IMR-90 (cell line): Measurements from ENCODE around the gene PAFAH1B2. TPM values are rescaled to one million over a fixed set of nuclear protein-coding genes. Genes with fewer than 3 reads are reported as not detected.

ENCODE experiments used
- ATAC-seq: fragments of 200-7000 bp; cut with Tn5 transposase; 2 replicates; pipeline ENCODE4 v1.9.1; 2020; ENCODE audit warnings: low read depth, mild to moderate bottlenecking, moderate library complexity
- BruUV-seq: library from RNA; stranded (reverse); fragments of 400-500 nt; replicated peaks from 2 replicates; lab custom pipeline; 2021; lab: Mats Ljungman, UMichigan
- CTCF ChIA-PET: fragments of 300-600 bp; formaldehyde crosslinking; extraction: SDS; loops from one replicate; lab custom pipeline; 2021; ENCODE audit warnings: antibody characterized with exemption; lab: Yijun Ruan, JAX
- POLR2A ChIA-PET: fragments of 300-600 bp; sonication (Branson Sonifier 250); formaldehyde crosslinking; loops from one replicate; lab custom pipeline; 2022; ENCODE audit warnings: antibody characterized with exemption; ENCODE audit not compliant: unreplicated experiment; lab: Charles Lee
- DNase-seq: peaks from one replicate; pipeline ENCODE4 v3.0.0; 2013
- H2AFZ ChIP-seq: replicated peaks from 2 replicates; pipeline ENCODE3; 2013; ENCODE audit warnings: low read length, mild to moderate bottlenecking; ENCODE audit not compliant: poor library complexity
- H2AK5ac ChIP-seq: 2 replicates; pipeline ENCODE4 v1.6.1; 2013; ENCODE audit warnings: low read depth, low read length, inconsistent platforms
- H2AK9ac ChIP-seq: replicated peaks from 2 replicates; pipeline ENCODE3; 2013; ENCODE audit warnings: mild to moderate bottlenecking, low read depth, low read length, moderate library complexity; ENCODE audit not compliant: poor library complexity
- H2BK120ac ChIP-seq: 2 replicates; pipeline ENCODE4 v1.6.1; 2013; ENCODE audit warnings: low read depth, low read length, inconsistent platforms
- H2BK15ac ChIP-seq: 3 replicates; pipeline ENCODE4 v1.6.1; 2013; ENCODE audit warnings: low read depth, low read length, inconsistent platforms
- H2BK20ac ChIP-seq: 2 replicates; pipeline ENCODE4 v1.6.1; 2013; ENCODE audit warnings: low read depth, mild to moderate bottlenecking, inconsistent platforms, low read length, moderate library complexity
- H2BK5ac ChIP-seq: 2 replicates; pipeline ENCODE4 v1.6.1; 2013; ENCODE audit warnings: mild to moderate bottlenecking, low read depth, low read length, inconsistent platforms; ENCODE audit not compliant: poor library complexity, severe bottlenecking
- H3K14ac ChIP-seq: replicated peaks from 2 replicates; pipeline ENCODE4 v1.6.1; 2013; ENCODE audit warnings: low read depth, low read length, inconsistent platforms
- H3K18ac ChIP-seq: 2 replicates; pipeline ENCODE4 v1.6.1; 2013; ENCODE audit warnings: low read depth, low read length, control low read depth
- H3K23ac ChIP-seq: 2 replicates; pipeline ENCODE4 v1.6.1; 2013; ENCODE audit warnings: low read depth, low read length, inconsistent platforms
- H3K27ac ChIP-seq: 2 replicates; pipeline ENCODE4 v1.5.1; 2013; ENCODE audit warnings: mild to moderate bottlenecking, control low read depth, low read length; ENCODE audit not compliant: insufficient read depth
- H3K27me3 ChIP-seq: 2 replicates; pipeline ENCODE4 v1.6.1; 2013; ENCODE audit warnings: low read length; ENCODE audit not compliant: control insufficient read depth, insufficient read depth
- H3K36me3 ChIP-seq: 2 replicates; pipeline ENCODE4 v1.6.1; 2013; ENCODE audit warnings: low read length, mixed read lengths; ENCODE audit not compliant: control insufficient read depth, insufficient read depth
- H3K4ac ChIP-seq: 2 replicates; pipeline ENCODE4 v1.6.1; 2013; ENCODE audit warnings: low read depth, low read length, inconsistent platforms
- H3K4me1 ChIP-seq: 2 replicates; pipeline ENCODE4 v1.6.1; 2013; ENCODE audit warnings: low read length, mixed read lengths; ENCODE audit not compliant: control insufficient read depth, insufficient read depth
- H3K4me2 ChIP-seq: 2 replicates; pipeline ENCODE4 v1.6.1; 2013; ENCODE audit warnings: low read depth, mild to moderate bottlenecking, control low read depth, low read length, moderate library complexity
- H3K4me3 ChIP-seq: 2 replicates; pipeline ENCODE4 v1.5.1; 2013; ENCODE audit warnings: low read depth, mild to moderate bottlenecking, control low read depth, low read length, moderate library complexity; ENCODE audit not compliant: insufficient read depth
- H3K56ac ChIP-seq: 2 replicates; pipeline ENCODE4 v1.6.1; 2013; ENCODE audit warnings: low read length, inconsistent platforms; ENCODE audit not compliant: insufficient read depth; ENCODE audit errors: extremely low read depth
- H3K79me1 ChIP-seq, 2 experiments: 2 replicates each; pipeline ENCODE4 v1.6.1; 2013; ENCODE audit warnings: low read length in 2 of 2, inconsistent platforms in 1 of 2, low read depth in 1 of 2
- H3K9ac ChIP-seq: 2 replicates; pipeline ENCODE4 v1.6.1; 2013; ENCODE audit warnings: low read depth, low read length, control low read depth
- H3K9me1 ChIP-seq: 2 replicates; pipeline ENCODE4 v1.6.1; 2013; ENCODE audit warnings: low read length, inconsistent platforms; ENCODE audit not compliant: insufficient read depth
- H3K9me3 ChIP-seq: 2 replicates; pipeline ENCODE4 v1.6.1; 2013; ENCODE audit warnings: low read length; ENCODE audit not compliant: control insufficient read depth, insufficient read depth
- H4K20me1 ChIP-seq: 2 replicates; pipeline ENCODE4 v1.6.1; 2013; ENCODE audit warnings: low read length, inconsistent platforms; ENCODE audit not compliant: insufficient read depth
- H4K5ac ChIP-seq: 2 replicates; pipeline ENCODE4 v1.6.1; 2013; ENCODE audit warnings: mild to moderate bottlenecking, low read depth, low read length, control low read depth
- H4K8ac ChIP-seq, 2 experiments: 2 replicates each; pipeline ENCODE4 v1.6.1; 2013; ENCODE audit warnings: low read depth in 2 of 2, low read length in 2 of 2, control low read depth in 1 of 2, inconsistent platforms in 1 of 2
- H4K91ac ChIP-seq: 2 replicates; pipeline ENCODE4 v1.6.1; 2013; ENCODE audit warnings: low read depth, low read length, inconsistent platforms; ENCODE audit not compliant: insufficient read depth
- BHLHE40 ChIP-seq: fragments of 150-350 bp; IDR thresholded peaks from 2 replicates; pipeline ENCODE4 v1.6.1; 2016; ENCODE audit warnings: mild to moderate bottlenecking, low read depth, low read length
- CEBPB ChIP-seq: IDR thresholded peaks from 2 replicates; pipeline ENCODE4 v1.6.1; 2012; ENCODE audit warnings: low read depth, low read length, improper control_type of control experiment
- CHD1 ChIP-seq: IDR thresholded peaks from 2 replicates; pipeline ENCODE4 v1.6.1; 2012; ENCODE audit warnings: low read depth, low read length, improper control_type of control experiment
- CTCF ChIP-seq: conservative IDR thresholded peaks from 2 replicates; pipeline ENCODE4 v1.5.1; 2012; ENCODE audit warnings: mild to moderate bottlenecking, low read depth, low read length, improper control_type of control experiment
- ELK1 ChIP-seq: fragments of 150-350 bp; IDR thresholded peaks from 2 replicates; pipeline ENCODE4 v1.6.1; 2016; ENCODE audit warnings: low read depth, mild to moderate bottlenecking, low read length, moderate library complexity, borderline replicate concordance
- FOS ChIP-seq: fragments of 150-350 bp; IDR thresholded peaks from 2 replicates; pipeline ENCODE4 v1.6.1; 2016; ENCODE audit warnings: low read depth, low read length
- MAFK ChIP-seq: IDR thresholded peaks from 2 replicates; pipeline ENCODE4 v1.6.1; 2012; ENCODE audit warnings: low read depth, low read length, improper control_type of control experiment
- MAZ ChIP-seq: IDR thresholded peaks from 2 replicates; pipeline ENCODE4 v1.6.1; 2012; ENCODE audit warnings: low read depth, mild to moderate bottlenecking, low read length, improper control_type of control experiment, moderate library complexity, borderline replicate concordance
- MXI1 ChIP-seq: IDR thresholded peaks from 2 replicates; pipeline ENCODE4 v1.6.1; 2012; ENCODE audit warnings: low read depth, mild to moderate bottlenecking, low read length, moderate library complexity, borderline replicate concordance
- NFE2L2 ChIP-seq: fragments of 150-350 bp; IDR thresholded peaks from 2 replicates; pipeline ENCODE4 v1.6.1; 2016; ENCODE audit warnings: low read depth, mild to moderate bottlenecking, low read length
- POLR2A ChIP-seq: IDR thresholded peaks from 2 replicates; pipeline ENCODE4 v1.6.1; 2012; ENCODE audit warnings: mild to moderate bottlenecking, low read depth, low read length
- RAD21 ChIP-seq: IDR thresholded peaks from 2 replicates; pipeline ENCODE4 v1.6.1; 2012; ENCODE audit warnings: low read length, improper control_type of control experiment
- RCOR1 ChIP-seq: IDR thresholded peaks from 2 replicates; pipeline ENCODE4 v1.6.1; 2012; ENCODE audit warnings: mild to moderate bottlenecking, low read length, improper control_type of control experiment; ENCODE audit not compliant: insufficient replicate concordance
- RFX5 ChIP-seq: IDR thresholded peaks from 2 replicates; pipeline ENCODE4 v1.8.0; 2012; ENCODE audit warnings: low read depth, mild to moderate bottlenecking, low read length, moderate library complexity
- SMC3 ChIP-seq: fragments of 150-350 bp; IDR thresholded peaks from 2 replicates; pipeline ENCODE4 v1.6.1; 2016; ENCODE audit warnings: low read depth, mild to moderate bottlenecking, antibody characterized with exemption, low read length, moderate library complexity
- USF2 ChIP-seq: fragments of 150-350 bp; IDR thresholded peaks from 2 replicates; pipeline ENCODE4 v1.6.1; 2017; ENCODE audit warnings: mild to moderate bottlenecking, antibody characterized with exemption, low read length, low read depth
- WGBS, 2 experiments: methylation state at CpG; one replicate each; pipeline versions ENCODE4 v1.1.5 to v1.1.7; 2013; ENCODE audit warnings: missing lambda C conversion rate in 2 of 2; ENCODE audit not compliant: insufficient read length in 1 of 2; ENCODE audit errors: extremely low coverage in 2 of 2; 5-methylcytosine and 5-hydroxymethylcytosine counted together
- dilution Hi-C: fragments of 300-500 bp; cut with HindIII; formaldehyde crosslinking; loops from one replicate; pipeline ENCODE4 v1.14.3; 2018; ENCODE audit warnings: low sequenced_read_pairs; ENCODE audit not compliant: unreplicated experiment
- in situ Hi-C: fragments of 300-500 bp; cut with MboI; formaldehyde crosslinking; loops from 3 replicates; pipeline ENCODE4 v1.14.3; 2019; ENCODE audit warnings: low sequenced_read_pairs, inconsistent platforms, mixed read lengths
- intact Hi-C: fragments of 100-400 bp; cut with micrococcal nuclease; formaldehyde crosslinking; loops from 2 replicates; pipeline ENCODE4 v1.10.0; 2022
- polyA plus RNA-seq, 3 experiments: library from polyadenylated mRNA; depleted of rRNA; stranded (reverse); fragments of >200 nt; gene quantifications; 2 replicates each; pipeline ENCODE4 v1.2.3, GENCODE V29; 2012; ENCODE audit warnings: low replicate concordance in 1 of 3
- total RNA-seq: library from RNA; depleted of rRNA; stranded (reverse); fragments of >200 nt; gene quantifications from 2 replicates; pipeline ENCODE4 v1.2.3, GENCODE V29; 2012

Gene PAFAH1B2
- total and polyA plus RNA-seq, 2 of the 4 experiments (the other 2 are of a cell fraction), result 29.8 to 280 TPM

- no peak overlapping the region for H3K4me3 ChIP-seq
- ChIA-PET CTCF (no interaction called here), POLR2A (no interaction called here)
- H3K4ac ChIP-seq, result no peak overlapping the region
- H3K79me1 ChIP-seq, result peaks cover 17 to 69% of the 10 kb centered on the region in 2 experiments
- H2AK5ac ChIP-seq, result no peak overlapping the region
- peaks cover 54% of the 10 kb centered on the region for H4K20me1 ChIP-seq
- no peak for TF ChIP-seq MXI1
- TF ChIP-seq MAFK, result no peak
- no peak for TF ChIP-seq MAZ
- no peak for TF ChIP-seq RAD21
- no peak for TF ChIP-seq USF2
- TF ChIP-seq RCOR1, result no peak
- no peak for TF ChIP-seq CEBPB
- TF ChIP-seq ELK1, result no peak
- no peak for TF ChIP-seq SMC3
- no peak for TF ChIP-seq POLR2A
- TF ChIP-seq BHLHE40, result no peak
- no peak for TF ChIP-seq CTCF
- TF ChIP-seq RFX5, result no peak
- no peak for TF ChIP-seq NFE2L2
- TF ChIP-seq FOS, result no peak
- TF ChIP-seq CHD1, result no peak
- no peak overlapping the region for H2BK20ac ChIP-seq
- no peak for DNase-seq
- no TSS peak for BruUV-seq
- no peak overlapping the region for H4K5ac ChIP-seq
- no peaks in the 10 kb centered on the region for H3K9me3 ChIP-seq
- dilution Hi-C loops (no loop called here), intact Hi-C loops (no loop called here), in situ Hi-C loops (no loop called here)
- no peak overlapping the region for H4K8ac ChIP-seq
- H3K4me1 ChIP-seq, result no peaks in the 10 kb centered on the region
- no peak overlapping the region for H3K4me2 ChIP-seq
- no peak overlapping the region for H3K56ac ChIP-seq
- no peak overlapping the region for H3K18ac ChIP-seq
- H3K27ac ChIP-seq, result no peak overlapping the region
- ATAC-seq, result no peak
- no peak overlapping the region for H2AK9ac ChIP-seq
- peaks cover 45% of the 10 kb centered on the region for H3K36me3 ChIP-seq
- 0 out of 2 replicates have a peak overlapping the region, but pooled peaks have one; percentile 59 for H3K23ac ChIP-seq
- no peak overlapping the region for H2AFZ ChIP-seq
- no peak overlapping the region for H2BK5ac ChIP-seq
- no peak overlapping the region for H3K14ac ChIP-seq
- no peak overlapping the region for H2BK15ac ChIP-seq
- no peak overlapping the region for H2BK120ac ChIP-seq
- H3K27me3 ChIP-seq, result no peaks in the 10 kb centered on the region
- H3K9me1 ChIP-seq, result 0 out of 2 replicates have a peak, but pooled peaks cover 7% of the 10 kb centered on the region
- H3K9ac ChIP-seq, result no peak overlapping the region
- WGBS, 2 experiments, result no CpG with 5 or more reads among the region's 2 CpGs
- no peak overlapping the region for H4K91ac ChIP-seq
Measured at GRCh38 chr11:117160826-117161225, 16.7 kb downstream of the PAFAH1B2 start.
